ENCODE measurements around the gene SLC44A4.
"Not testable (repeated sequence)": the region's sequence is repeated elsewhere in the genome, so short reads cannot be mapped to it uniquely, and the experiment has no call there.

The SLC44A4 gene

DNA sequence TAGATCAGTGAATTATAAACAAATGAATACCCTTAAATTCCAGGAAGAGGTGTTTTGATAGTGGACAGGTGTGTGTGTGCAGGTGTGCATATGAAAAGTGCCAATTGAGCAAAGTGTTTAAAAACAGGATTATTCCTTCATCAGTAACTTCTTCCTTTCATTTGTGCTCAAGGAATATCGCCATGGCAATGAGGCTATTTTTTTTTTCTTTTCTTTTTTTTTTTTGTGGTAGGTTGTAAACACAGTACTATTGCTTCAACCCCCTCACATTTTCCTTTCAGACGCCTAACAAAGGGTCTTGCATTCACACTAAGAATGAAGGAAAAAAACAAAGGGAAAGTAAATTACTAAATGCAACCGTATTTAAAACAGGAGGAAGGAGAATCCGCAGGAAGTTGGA lies 53.2 kb downstream of the SLC44A4 start:
- DNase-seq = no peak

- DNase-seq = not testable (repeated sequence)
Observed at GRCh38 chr6:31823592-31824196, 55.1 kb downstream of the SLC44A4 start.

DNA sequence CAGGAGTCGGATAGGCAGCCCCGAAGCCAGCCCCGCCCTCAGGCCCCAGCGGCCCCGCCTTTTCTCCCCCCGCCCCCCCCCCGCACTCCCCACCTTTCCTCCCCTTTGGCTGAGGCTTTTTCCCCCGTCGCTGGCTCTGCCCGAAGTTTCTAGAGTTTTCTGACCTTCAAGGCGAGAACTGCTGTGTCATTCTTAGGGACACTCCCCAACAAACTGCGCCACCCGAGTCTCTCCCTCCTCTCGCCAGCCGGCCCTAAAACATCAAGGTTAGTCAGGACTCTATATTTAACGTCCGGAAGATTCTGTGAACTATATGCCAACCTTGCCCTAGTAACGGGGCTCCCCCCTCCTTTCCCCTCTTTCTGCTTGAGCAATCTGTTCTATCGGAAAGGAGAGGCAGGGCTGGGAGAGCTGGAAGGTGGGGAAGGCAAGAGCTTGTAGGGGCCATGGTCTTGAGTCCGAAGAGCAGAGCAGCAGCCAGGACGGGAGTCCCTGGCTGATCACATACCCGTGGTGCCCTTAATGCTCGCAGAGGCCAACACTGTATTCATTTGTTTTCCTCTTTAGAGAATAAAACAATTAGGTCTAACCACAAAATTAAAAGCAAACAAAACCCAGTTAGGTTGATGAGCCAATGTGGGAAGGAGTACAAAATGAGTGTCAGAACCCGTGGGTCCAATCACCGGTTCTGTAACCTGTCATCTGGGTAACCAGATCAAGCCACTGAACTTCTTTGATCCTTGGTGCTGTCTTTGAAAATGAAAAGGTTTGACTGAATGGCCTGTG lies 56.6 kb downstream of the SLC44A4 start:
- DNase-seq = no peak

GRCh38 chr6:31821301-31822035 lies 57.3 kb downstream of the SLC44A4 start:
- no peak for DNase-seq

GRCh38 chr6:31820399-31820798 lies 58.4 kb downstream of the SLC44A4 start:
- not testable (repeated sequence) for DNase-seq

DNA sequence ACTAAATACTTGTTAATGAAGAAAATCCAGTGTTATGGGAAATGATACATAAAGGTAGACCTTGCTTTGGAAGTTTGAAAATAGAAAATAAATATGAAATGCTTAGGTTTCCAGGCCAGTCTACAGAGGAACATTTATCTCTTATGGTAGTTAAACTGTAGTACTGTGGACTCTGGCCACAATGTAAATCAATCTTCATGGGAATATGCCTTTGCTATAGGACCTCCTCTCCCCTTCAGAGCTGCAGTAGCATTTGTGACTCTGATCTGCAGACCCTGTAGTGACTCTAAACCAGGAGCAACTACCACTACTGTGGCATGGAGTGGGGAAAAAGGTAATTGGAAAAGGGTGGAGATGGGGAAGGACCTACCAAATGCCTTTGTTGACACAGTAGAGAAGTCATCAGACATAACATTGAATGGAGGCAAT lies 58.9 kb downstream of the SLC44A4 start:
- no peak for DNase-seq

DNA sequence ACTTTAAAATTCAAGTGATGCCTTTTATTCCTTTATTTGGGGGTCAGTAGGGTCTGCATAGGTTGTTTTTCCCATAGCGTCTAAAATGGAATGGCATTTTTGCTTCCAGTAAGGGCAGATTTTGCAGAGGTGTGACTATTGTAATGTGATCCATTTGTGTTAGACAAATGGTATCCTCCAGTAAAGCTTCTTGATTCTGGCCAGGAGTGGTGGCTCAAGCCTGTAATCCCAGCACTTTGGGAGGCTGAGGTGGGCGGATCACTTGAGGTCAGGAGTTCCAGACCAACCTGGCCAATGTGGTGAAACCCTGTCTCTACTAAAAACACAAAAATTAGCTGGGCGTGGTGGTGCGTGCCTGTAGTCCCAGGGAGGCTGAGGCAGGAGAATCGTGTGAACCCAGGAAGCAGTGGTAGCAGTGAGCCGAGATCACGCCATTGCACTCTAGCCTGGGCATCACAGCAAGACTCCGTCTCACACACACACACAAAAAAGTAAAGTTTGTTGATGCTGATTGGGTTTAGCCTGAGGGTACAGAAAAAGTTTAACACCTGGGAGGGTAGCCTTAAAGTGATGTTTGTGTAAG lies 60.8 kb downstream of the SLC44A4 start:
- not testable (repeated sequence) for DNase-seq

DNA sequence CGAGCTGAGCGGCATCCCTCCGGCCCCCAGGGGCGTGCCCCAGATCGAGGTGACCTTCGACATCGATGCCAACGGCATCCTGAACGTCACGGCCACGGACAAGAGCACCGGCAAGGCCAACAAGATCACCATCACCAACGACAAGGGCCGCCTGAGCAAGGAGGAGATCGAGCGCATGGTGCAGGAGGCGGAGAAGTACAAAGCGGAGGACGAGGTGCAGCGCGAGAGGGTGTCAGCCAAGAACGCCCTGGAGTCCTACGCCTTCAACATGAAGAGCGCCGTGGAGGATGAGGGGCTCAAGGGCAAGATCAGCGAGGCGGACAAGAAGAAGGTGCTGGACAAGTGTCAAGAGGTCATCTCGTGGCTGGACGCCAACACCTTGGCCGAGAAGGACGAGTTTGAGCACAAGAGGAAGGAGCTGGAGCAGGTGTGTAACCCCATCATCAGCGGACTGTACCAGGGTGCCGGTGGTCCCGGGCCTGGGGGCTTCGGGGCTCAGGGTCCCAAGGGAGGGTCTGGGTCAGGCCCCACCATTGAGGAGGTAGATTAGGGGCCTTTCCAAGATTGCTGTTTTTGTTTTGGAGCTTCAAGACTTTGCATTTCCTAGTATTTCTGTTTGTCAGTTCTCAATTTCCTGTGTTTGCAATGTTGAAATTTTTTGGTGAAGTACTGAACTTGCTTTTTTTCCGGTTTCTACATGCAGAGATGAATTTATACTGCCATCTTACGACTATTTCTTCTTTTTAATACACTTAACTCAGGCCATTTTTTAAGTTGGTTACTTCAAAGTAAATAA lies 61.5 kb downstream of the SLC44A4 start:
- not testable (repeated sequence) for DNase-seq

- no peak for DNase-seq
Observed at GRCh38 chr6:31815025-31815838, 63.6 kb downstream of the SLC44A4 start, which contains the start of the genes HSPA1A and HSPA1L. Gene HSPA1A (plus strand): TSS chr6:31815543. CDS start chr6:31815757, 214 bp downstream. Gene HSPA1L (minus strand): TSS chr6:31815283. CDS start chr6:31811972, 3,311 bp downstream.

DNA sequence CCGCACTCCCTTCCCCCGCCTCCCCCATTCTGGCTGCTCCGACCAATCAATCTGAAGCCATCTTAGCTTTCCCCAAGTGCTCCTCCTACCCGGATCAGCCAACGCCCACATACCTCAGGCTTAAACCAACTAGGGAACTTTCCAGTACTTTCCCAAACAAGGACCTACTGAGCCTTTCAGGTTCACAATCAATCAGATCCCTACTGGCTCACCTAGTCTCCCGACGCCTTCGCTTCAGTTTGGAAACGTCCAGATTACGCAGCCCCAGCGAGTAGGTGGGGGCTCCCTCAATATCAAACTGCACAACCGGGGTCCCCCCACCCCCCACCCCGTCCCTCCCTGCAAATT lies 64.1 kb downstream of the SLC44A4 start:
- no peak for DNase-seq

DNA sequence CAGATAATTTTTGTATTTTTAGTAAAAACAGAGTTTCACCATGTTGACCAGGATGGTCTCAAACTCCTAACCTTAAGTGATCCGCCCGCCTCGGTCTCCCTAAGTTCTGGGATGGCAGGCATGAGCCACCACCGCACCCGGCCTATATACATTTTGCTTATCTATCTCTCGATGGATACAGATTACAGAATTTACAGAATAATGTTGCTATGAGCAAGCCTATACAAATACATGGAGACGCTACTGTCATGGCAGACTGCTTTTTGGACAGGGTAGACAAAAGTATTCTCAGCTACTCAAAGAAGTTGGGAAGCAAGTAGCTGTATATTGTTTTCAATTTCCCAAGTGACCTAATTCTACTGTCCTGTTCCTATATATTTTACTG lies 65.3 kb downstream of the SLC44A4 start:
- no peak for DNase-seq
